Astrocyte (in vitro differentiated cells and primary cell): Measurements from ENCODE around the gene EHD1. TPM values are rescaled to one million over a fixed set of nuclear protein-coding genes. Genes with fewer than 3 reads are reported as not detected.
A peak's percentile ranks its signal among the peaks of the same experiment; 100 is the strongest.

Experiments
- DNase-seq: peaks from one replicate; pipeline ENCODE4 v3.0.0-alpha.2; 2010; ENCODE audit warnings: low read depth
- FAIRE-seq: peaks from 2 replicates; lab custom pipeline; 2011; peaks lifted over from hg19 to GRCh38; lab: Jason Lieb, UNC
- H2AFZ ChIP-seq: 2 replicates; pipeline ENCODE4 v1.6.0; 2012; ENCODE audit warnings: low read depth, low read length, inconsistent platforms
- H3K27ac ChIP-seq: 2 replicates; pipeline ENCODE4 v1.5.1; 2011; ENCODE audit warnings: low read depth, low read length, inconsistent platforms
- H3K27me3 ChIP-seq: 2 replicates; pipeline ENCODE4 v1.6.0; 2011; ENCODE audit warnings: low read length, inconsistent platforms; ENCODE audit not compliant: insufficient read depth
- H3K36me3 ChIP-seq: 2 replicates; pipeline ENCODE4 v1.5.1; 2011; ENCODE audit warnings: low read length, inconsistent platforms; ENCODE audit not compliant: insufficient read depth
- H3K4me1 ChIP-seq: 2 replicates; pipeline ENCODE4 v1.5.1; 2011; ENCODE audit warnings: low read length, inconsistent platforms; ENCODE audit not compliant: insufficient read depth
- H3K4me2 ChIP-seq: 2 replicates; pipeline ENCODE4 v1.6.0; 2012; ENCODE audit warnings: low read length, inconsistent platforms
- H3K4me3 ChIP-seq: 2 replicates; pipeline ENCODE4 v1.5.1; 2011; ENCODE audit warnings: low read depth, mild to moderate bottlenecking, low read length, inconsistent platforms; ENCODE audit not compliant: insufficient read depth
- H3K79me2 ChIP-seq: 2 replicates; pipeline ENCODE4 v1.6.0; 2012; ENCODE audit warnings: mild to moderate bottlenecking, low read length, inconsistent platforms; ENCODE audit not compliant: insufficient read depth
- H3K9ac ChIP-seq: 2 replicates; pipeline ENCODE4 v1.6.0; 2012; ENCODE audit warnings: mild to moderate bottlenecking, low read length, inconsistent platforms
- H3K9me3 ChIP-seq: 2 replicates; pipeline ENCODE4 v1.5.1; 2012; ENCODE audit warnings: low read depth, mild to moderate bottlenecking, low read length, inconsistent platforms; ENCODE audit not compliant: insufficient read depth
- H4K20me1 ChIP-seq: 2 replicates; pipeline ENCODE4 v1.6.0; 2012; ENCODE audit warnings: low read length, inconsistent platforms; ENCODE audit not compliant: insufficient read depth
- H3K27ac Mint-ChIP-seq: one replicate; pipeline ENCODE4 v1.8.0; 2021; ENCODE audit warnings: mild to moderate bottlenecking, mixed read lengths; ENCODE audit not compliant: unreplicated experiment
- H3K27me3 Mint-ChIP-seq: one replicate; pipeline ENCODE4 v1.8.0; 2021; ENCODE audit warnings: low read depth, mixed read lengths; ENCODE audit not compliant: unreplicated experiment
- H3K36me3 Mint-ChIP-seq: one replicate; pipeline ENCODE4 v1.8.0; 2021; ENCODE audit warnings: low read depth, mixed read lengths; ENCODE audit not compliant: unreplicated experiment
- H3K4me1 Mint-ChIP-seq: one replicate; pipeline ENCODE4 v1.8.0; 2021; ENCODE audit warnings: low read depth, mixed read lengths; ENCODE audit not compliant: unreplicated experiment
- H3K4me3 Mint-ChIP-seq: one replicate; pipeline ENCODE4 v1.8.0; 2021; ENCODE audit warnings: mild to moderate bottlenecking, moderate library complexity, mixed read lengths; ENCODE audit not compliant: unreplicated experiment
- H3K9me3 Mint-ChIP-seq: one replicate; pipeline ENCODE4 v1.8.0; 2021; ENCODE audit warnings: mild to moderate bottlenecking, mixed read lengths; ENCODE audit not compliant: unreplicated experiment
- CTCF ChIP-seq: IDR thresholded peaks from 2 replicates; pipeline ENCODE4 v1.5.1; 2011; ENCODE audit warnings: low read depth, mild to moderate bottlenecking, inconsistent platforms, low read length, moderate library complexity; ENCODE audit not compliant: insufficient read depth
- EZH2 ChIP-seq: IDR thresholded peaks from 2 replicates; pipeline ENCODE4 v1.6.1; 2012; ENCODE audit warnings: mild to moderate bottlenecking, low read length, inconsistent platforms; ENCODE audit not compliant: insufficient read depth
- total RNA-seq: library from RNA; stranded (reverse); gene quantifications from 2 replicates; pipeline ENCODE4 v1.2.1, GENCODE V29; 2021

EHD1 gene
- total RNA-seq, 1 donor from 2014 or later: 201 TPM

- Mint-ChIP-seq H3K9me3 (no peaks in the 10 kb centered on the region), H3K27ac (no peak overlapping the region), H3K4me3 (no peak overlapping the region), H3K36me3 (peaks cover 12% of the 10 kb centered on the region), H3K4me1 (peaks cover 38% of the 10 kb centered on the region), H3K27me3 (no peaks in the 10 kb centered on the region)
- Histone ChIP-seq H3K27ac (no peak overlapping the region), H3K9me3 (no peaks in the 10 kb centered on the region), H2AFZ (no peak overlapping the region), H3K79me2 (peaks cover 82% of the 10 kb centered on the region), H3K4me1 (peaks cover 51% of the 10 kb centered on the region), H3K36me3 (peaks cover 9% of the 10 kb centered on the region), H4K20me1 (peaks cover 47% of the 10 kb centered on the region), H3K4me3 (no peak overlapping the region), H3K27me3 (no peaks in the 10 kb centered on the region), H3K4me2 (no peak overlapping the region), H3K9ac (no peak overlapping the region)
- TF ChIP-seq EZH2: no peak
- TF ChIP-seq CTCF: no peak
- DNase-seq: no peak
- FAIRE-seq: no peak
These were observed 17.0 kb downstream of the EHD1 start for GRCh38 chr11:64861227-64861975.

GRCh38 chr11:64859542-64860414 lies 18.6 kb downstream of the EHD1 start:
- peaks cover 83% of the 10 kb centered on the region for H3K79me2 ChIP-seq
- H3K27ac Mint-ChIP-seq: peak overlapping the region; percentile 62
- DNase-seq: no peak

More at GRCh38 chr11:64859542-64860414, 18.6 kb downstream of the EHD1 start:
- H3K4me1 Mint-ChIP-seq: peaks cover 32% of the 10 kb centered on the region
- no peak overlapping the region for H3K4me3 Mint-ChIP-seq
- H3K36me3 Mint-ChIP-seq: peaks cover 12% of the 10 kb centered on the region
- Histone ChIP-seq H2AFZ (no peak overlapping the region), H3K27me3 (no peaks in the 10 kb centered on the region), H3K4me3 (no peak overlapping the region), H3K36me3 (peaks cover 9% of the 10 kb centered on the region), H3K9ac (no peak overlapping the region), H4K20me1 (peaks cover 37% of the 10 kb centered on the region), H3K4me1 (peaks cover 52% of the 10 kb centered on the region), H3K9me3 (no peaks in the 10 kb centered on the region), H3K27ac (no peak overlapping the region), H3K4me2 (no peak overlapping the region)
- no peaks in the 10 kb centered on the region for H3K9me3 Mint-ChIP-seq
- no peaks in the 10 kb centered on the region for H3K27me3 Mint-ChIP-seq
- TF ChIP-seq CTCF (no peak), EZH2 (no peak)
- no peak for FAIRE-seq
